ENCODE results near the gene DGCR2.

Gene DGCR2

DNA sequence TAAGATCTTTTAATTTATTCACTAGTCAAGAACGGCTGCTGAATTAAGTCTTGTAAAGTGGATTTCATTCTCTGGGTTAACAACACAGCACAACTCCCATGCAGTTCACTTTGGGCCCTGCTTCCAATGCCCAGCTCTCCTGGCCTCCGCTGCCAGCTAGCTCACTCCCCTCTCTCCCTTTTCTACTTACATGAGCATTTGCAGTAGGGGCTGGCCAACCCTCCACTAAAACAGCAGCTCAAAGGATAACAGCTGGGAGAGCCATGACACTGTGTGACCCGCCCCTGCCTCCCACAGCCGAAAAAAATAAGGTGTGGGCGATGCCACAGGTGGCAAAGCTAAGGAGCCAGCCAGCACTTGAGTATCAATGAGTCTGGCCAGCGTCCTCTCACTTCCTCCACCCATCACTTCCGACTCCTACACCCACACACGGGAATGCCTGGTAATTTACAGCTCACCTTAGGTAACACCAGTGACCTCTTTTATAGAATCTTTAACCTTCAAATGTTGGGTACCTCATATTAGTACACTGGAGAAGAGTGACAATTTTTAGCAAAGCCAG, 56.8 kb downstream of the DGCR2 start:
- H3K27me3 ChIP-seq (ENCODE audit: insufficient read depth, insufficient read length): no peaks in the 10 kb centered on the region
- H3K36me3 ChIP-seq (ENCODE audit: insufficient read depth, insufficient read length, low read length): peaks cover 87% of the 10 kb centered on the region
- no peak for TF ChIP-seq ZNF274 (IDR thresholded peaks at IDR 0.05; ENCODE audit: low read depth, low read length)
- TF ChIP-seq YY1 (IDR thresholded peaks at IDR 0.05; ENCODE audit: insufficient read depth, insufficient read length): no peak
- no peak for TF ChIP-seq SUZ12 (IDR thresholded peaks at IDR 0.05; ENCODE audit: extremely low read depth, insufficient read depth, insufficient read length)
- no peak overlapping the region for H3K9ac ChIP-seq (ENCODE audit: insufficient read length, low read depth)
- DNase-seq (ENCODE audit: low read depth, low spot score): no peak
- H3K4me3 ChIP-seq (ENCODE audit: insufficient read length, low read depth): no peak overlapping the region
- peaks cover 2% of the 10 kb centered on the region for H3K4me1 ChIP-seq (ENCODE audit: insufficient read depth, insufficient read length)
- H3K9me3 ChIP-seq (ENCODE audit: insufficient read depth, low read length): no peaks in the 10 kb centered on the region

DNA sequence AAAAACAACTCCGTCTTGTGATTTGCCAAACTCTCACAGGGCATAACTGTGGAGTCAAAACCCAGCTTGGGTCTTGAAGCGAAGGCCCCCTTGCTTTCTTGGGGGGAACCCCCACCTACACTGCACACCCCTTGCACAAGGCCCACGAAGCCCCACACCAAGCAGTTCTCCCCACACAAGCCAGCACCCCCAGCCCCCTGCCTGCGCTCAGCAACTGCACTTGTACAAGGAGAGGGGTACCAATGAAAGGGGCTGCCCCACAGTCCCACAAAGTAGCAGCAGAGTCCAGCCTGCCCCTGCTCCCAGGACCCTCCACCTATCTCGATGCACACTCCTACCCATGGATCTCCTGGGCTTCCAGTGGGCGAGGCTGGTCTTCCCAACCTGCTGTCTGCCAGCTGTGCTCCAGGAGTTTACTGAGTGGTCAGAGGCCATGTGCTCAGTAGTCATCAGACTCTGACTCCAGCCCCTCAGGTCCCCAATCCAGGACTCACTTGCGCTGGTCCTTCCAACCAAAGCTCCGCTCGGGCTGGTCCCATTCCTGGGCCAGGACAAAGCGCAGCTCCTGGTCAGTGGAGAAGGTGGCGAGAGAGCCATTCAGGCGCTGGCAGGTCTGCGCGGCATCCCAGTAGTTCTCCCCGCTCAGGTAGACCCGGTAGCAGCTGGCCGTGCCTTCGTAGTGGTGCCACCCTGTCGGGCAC, 57.7 kb downstream of the DGCR2 start:
- H3K9me3 ChIP-seq (ENCODE audit: insufficient read depth, low read length): no peaks in the 10 kb centered on the region
- no peak for TF ChIP-seq ZNF274 (IDR thresholded peaks at IDR 0.05; ENCODE audit: low read depth, low read length)
- TF ChIP-seq YY1 (IDR thresholded peaks at IDR 0.05; ENCODE audit: insufficient read depth, insufficient read length): no peak
- no peak for TF ChIP-seq SUZ12 (IDR thresholded peaks at IDR 0.05; ENCODE audit: extremely low read depth, insufficient read depth, insufficient read length)
- DNase-seq (ENCODE audit: low read depth, low spot score): no peak
- no peak overlapping the region for H3K4me3 ChIP-seq (ENCODE audit: insufficient read length, low read depth)
- no peaks in the 10 kb centered on the region for H3K27me3 ChIP-seq (ENCODE audit: insufficient read depth, insufficient read length)
- H3K36me3 ChIP-seq (ENCODE audit: insufficient read depth, insufficient read length, low read length): peaks cover 87% of the 10 kb centered on the region
- H3K4me1 ChIP-seq (ENCODE audit: insufficient read depth, insufficient read length): peaks cover 2% of the 10 kb centered on the region
- no peak overlapping the region for H3K9ac ChIP-seq (ENCODE audit: insufficient read length, low read depth)

DNA sequence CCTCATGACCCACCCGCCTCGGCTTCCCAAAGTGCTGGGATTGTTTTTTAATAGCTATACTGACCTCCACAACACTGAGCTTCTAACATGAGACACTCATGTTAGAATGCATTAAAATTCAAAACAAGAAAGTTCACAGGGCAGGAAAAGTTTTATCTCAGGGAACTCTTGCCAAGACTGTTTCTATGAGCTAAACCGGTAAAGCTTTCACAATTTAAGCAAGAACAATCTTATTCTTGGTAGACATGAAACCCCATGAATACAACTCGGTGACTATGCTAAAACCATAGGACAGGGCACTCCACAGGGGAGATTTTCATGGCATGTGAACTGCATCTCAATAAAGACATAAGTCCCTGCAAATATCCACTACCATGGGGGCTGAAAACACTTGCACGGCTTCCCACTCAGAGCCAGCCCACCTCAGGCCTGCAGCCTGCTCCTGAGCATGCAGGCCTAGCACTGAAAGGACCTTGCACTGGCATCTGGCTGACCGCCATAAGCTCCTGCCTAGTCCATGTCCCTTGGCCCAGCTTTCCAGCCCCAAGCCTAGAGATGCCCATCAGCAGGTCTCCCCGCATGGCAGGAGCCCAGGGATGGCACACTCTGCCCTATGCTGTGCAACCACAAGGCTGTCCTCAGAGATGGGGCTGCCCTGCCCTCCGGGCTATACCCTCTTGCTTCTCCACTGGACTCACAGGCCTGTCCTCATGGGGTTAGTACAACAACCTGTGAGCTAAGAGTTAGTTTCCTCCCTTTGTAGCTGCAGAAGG, 58.4 kb downstream of the DGCR2 start:
- Histone ChIP-seq H3K27me3 (ENCODE audit: insufficient read depth, insufficient read length) (no peaks in the 10 kb centered on the region), H3K9ac (ENCODE audit: insufficient read length, low read depth) (no peak overlapping the region), H3K9me3 (ENCODE audit: insufficient read depth, low read length) (no peaks in the 10 kb centered on the region), H3K4me1 (ENCODE audit: insufficient read depth, insufficient read length) (peaks cover 2% of the 10 kb centered on the region), H3K4me3 (ENCODE audit: insufficient read length, low read depth) (no peak overlapping the region), H3K36me3 (ENCODE audit: insufficient read depth, insufficient read length, low read length) (peaks cover 91% of the 10 kb centered on the region)
- no peak for DNase-seq (ENCODE audit: low read depth, low spot score)
- no peak for TF ChIP-seq ZNF274 (IDR thresholded peaks at IDR 0.05; ENCODE audit: low read depth, low read length)
- TF ChIP-seq YY1 (IDR thresholded peaks at IDR 0.05; ENCODE audit: insufficient read depth, insufficient read length): no peak

- TF ChIP-seq YY1 (IDR thresholded peaks at IDR 0.05; ENCODE audit: insufficient read depth, insufficient read length) (no peak), SUZ12 (IDR thresholded peaks at IDR 0.05; ENCODE audit: extremely low read depth, insufficient read depth, insufficient read length) (no peak), ZNF274 (IDR thresholded peaks at IDR 0.05; ENCODE audit: low read depth, low read length) (no peak)
- Histone ChIP-seq H3K4me1 (ENCODE audit: insufficient read depth, insufficient read length) (peaks cover 2% of the 10 kb centered on the region), H3K9me3 (ENCODE audit: insufficient read depth, low read length) (no peaks in the 10 kb centered on the region), H3K27me3 (ENCODE audit: insufficient read depth, insufficient read length) (no peaks in the 10 kb centered on the region), H3K9ac (ENCODE audit: insufficient read length, low read depth) (no peak overlapping the region), H3K4me3 (ENCODE audit: insufficient read length, low read depth) (no peak overlapping the region), H3K36me3 (ENCODE audit: insufficient read depth, insufficient read length, low read length) (peaks cover 92% of the 10 kb centered on the region)
- DNase-seq (ENCODE audit: low read depth, low spot score): no peak
Measured at GRCh38 chr22:19062943-19063308, 59.3 kb downstream of the DGCR2 start.

DNA sequence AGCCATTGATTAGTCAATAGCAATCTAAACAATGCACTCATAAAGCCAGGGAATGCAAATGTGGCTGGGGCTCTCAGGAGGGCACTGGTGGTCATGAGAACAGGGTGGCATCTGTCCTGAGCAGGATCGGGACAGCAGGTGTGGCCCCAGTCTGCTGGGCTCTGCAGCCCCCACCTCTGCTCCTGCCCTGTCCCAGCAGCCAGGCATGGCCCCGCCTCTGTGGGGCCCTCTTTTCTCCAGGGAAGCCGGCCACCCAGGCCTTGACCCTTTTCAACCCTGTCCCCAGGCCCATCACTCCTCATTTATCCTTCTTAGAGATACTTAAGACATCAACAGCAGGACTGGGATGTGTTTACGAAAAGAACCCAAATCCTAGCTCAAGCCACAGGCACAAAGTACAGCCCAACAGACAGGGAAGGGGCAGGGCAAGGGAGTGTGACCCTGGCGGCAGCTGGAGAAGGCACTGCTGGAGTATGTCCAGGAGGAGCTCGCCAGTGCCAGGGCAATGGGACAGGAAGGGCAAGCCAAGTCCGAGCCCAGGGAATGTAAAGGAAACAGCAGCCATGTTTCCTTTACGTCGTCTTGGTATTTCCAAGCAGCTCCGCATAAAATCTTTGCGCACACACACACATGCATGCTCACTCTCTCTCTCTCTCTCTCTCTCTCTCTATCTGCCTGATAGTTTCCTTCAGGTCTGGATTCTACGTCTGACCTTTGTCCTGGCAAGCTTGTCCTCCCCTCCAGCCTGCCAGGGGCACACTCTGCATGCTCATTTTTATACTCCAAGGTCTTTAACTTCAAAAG, 59.9 kb downstream of the DGCR2 start:
- no peak for TF ChIP-seq YY1 (IDR thresholded peaks at IDR 0.05; ENCODE audit: insufficient read depth, insufficient read length)
- TF ChIP-seq ZNF274 (IDR thresholded peaks at IDR 0.05; ENCODE audit: low read depth, low read length): no peak
- TF ChIP-seq SUZ12 (IDR thresholded peaks at IDR 0.05; ENCODE audit: extremely low read depth, insufficient read depth, insufficient read length): no peak
- peaks cover 94% of the 10 kb centered on the region for H3K36me3 ChIP-seq (ENCODE audit: insufficient read depth, insufficient read length, low read length)

GRCh38 chr22:19061471-19062138, 60.6 kb downstream of the DGCR2 start:
- H3K4me3 ChIP-seq (ENCODE audit: insufficient read length, low read depth): no peak overlapping the region
- H3K27me3 ChIP-seq (ENCODE audit: insufficient read depth, insufficient read length): no peaks in the 10 kb centered on the region
- H3K9ac ChIP-seq (ENCODE audit: insufficient read length, low read depth): no peak overlapping the region
- no peaks in the 10 kb centered on the region for H3K9me3 ChIP-seq (ENCODE audit: insufficient read depth, low read length)
- H3K4me1 ChIP-seq (ENCODE audit: insufficient read depth, insufficient read length): peaks cover under 1% of the 10 kb centered on the region
- DNase-seq (ENCODE audit: low read depth, low spot score): no peak
- TF ChIP-seq SUZ12 (IDR thresholded peaks at IDR 0.05; ENCODE audit: extremely low read depth, insufficient read depth, insufficient read length): no peak
- TF ChIP-seq YY1 (IDR thresholded peaks at IDR 0.05; ENCODE audit: insufficient read depth, insufficient read length): no peak
- no peak for TF ChIP-seq ZNF274 (IDR thresholded peaks at IDR 0.05; ENCODE audit: low read depth, low read length)
- H3K36me3 ChIP-seq (ENCODE audit: insufficient read depth, insufficient read length, low read length): peaks cover 95% of the 10 kb centered on the region

More for the DNA sequence above, 59.9 kb downstream of the DGCR2 start:
- no peaks in the 10 kb centered on the region for H3K27me3 ChIP-seq (ENCODE audit: insufficient read depth, insufficient read length)
- H3K9me3 ChIP-seq (ENCODE audit: insufficient read depth, low read length): no peaks in the 10 kb centered on the region
- H3K4me3 ChIP-seq (ENCODE audit: insufficient read length, low read depth): no peak overlapping the region
- DNase-seq (ENCODE audit: low read depth, low spot score): no peak
- H3K9ac ChIP-seq (ENCODE audit: insufficient read length, low read depth): no peak overlapping the region
- H3K4me1 ChIP-seq (ENCODE audit: insufficient read depth, insufficient read length): peaks cover 2% of the 10 kb centered on the region
